Skin epidermis (tissue), 12 donors: ENCODE data around the gene CCDC92.

Experiments used
- H3K27ac ChIP-seq, 21 experiments: fragments of 200-600 bp; sonication (generic) in 11 of 21; one replicate each; pipeline ENCODE4 v1.5.0; 2020; ENCODE audit warnings: mild to moderate bottlenecking in 3 of 21, inconsistent platforms in 2 of 21, moderate library complexity in 2 of 21
- H3K4me3 ChIP-seq, 7 experiments: fragments of 200-600 bp; sonication (generic) in 2 of 7; one replicate each; pipeline ENCODE4 v1.5.0; 2020; ENCODE audit warnings: inconsistent platforms in 2 of 7, mild to moderate bottlenecking in 2 of 7, moderate library complexity in 1 of 7

CCDC92 gene

GRCh38 chr12:123896767-123897166 is 75.9 kb downstream of the CCDC92 start:
- H3K4me3 ChIP-seq = no peak overlapping the region
- peak overlapping the region in 2 of 21 experiments; percentile 16 to 40 for H3K27ac ChIP-seq

DNA sequence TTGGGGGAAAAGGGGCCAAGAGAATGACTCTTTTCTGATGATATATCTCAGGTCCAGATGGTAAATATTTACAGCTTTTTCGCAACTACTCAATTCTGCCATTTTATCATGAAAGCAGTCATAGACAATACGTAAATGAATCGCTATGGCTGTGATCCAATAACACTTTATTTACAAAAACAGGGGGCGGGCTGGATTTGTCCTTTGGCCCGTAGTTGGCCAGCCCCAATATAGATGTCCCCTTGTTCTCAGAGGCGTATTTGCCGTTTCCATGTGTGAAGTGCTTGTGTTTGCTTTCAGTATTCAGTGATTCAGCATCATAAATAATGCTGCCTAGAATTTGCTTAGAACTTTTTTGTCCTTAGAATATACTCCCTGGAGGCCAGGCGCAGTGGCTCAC is 77.2 kb downstream of the CCDC92 start:
- H3K4me3 ChIP-seq = no peak overlapping the region
- no peak overlapping the region for H3K27ac ChIP-seq

DNA sequence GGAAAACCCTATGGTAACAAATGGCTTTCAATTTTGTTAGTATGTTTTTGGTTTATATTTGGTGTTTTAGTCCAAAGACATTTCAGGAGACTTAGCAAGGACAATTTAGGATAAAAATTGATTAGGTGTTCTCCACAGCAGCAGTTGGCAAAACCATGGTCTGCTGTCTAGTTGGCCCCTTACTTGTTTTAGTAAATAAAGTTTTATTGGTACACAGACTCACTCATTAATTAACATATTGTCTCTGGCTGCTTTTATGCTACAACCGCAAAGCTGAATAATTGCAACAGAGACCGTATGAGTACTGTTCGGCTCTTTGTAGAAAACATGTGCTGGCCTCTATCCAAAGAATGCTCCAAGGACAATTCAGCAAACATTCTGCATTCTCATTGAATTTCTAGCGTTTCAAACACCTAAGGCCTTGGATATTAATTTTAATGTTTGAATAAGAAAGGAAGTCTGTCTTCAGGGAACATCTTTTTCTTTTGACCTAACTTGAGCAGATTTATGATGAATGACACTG is 77.7 kb downstream of the CCDC92 start:
- no peak overlapping the region for H3K27ac ChIP-seq

GRCh38 chr12:123893276-123893675 is 79.4 kb downstream of the CCDC92 start:
- H3K4me3 ChIP-seq = no peak overlapping the region
- H3K27ac ChIP-seq = no peak overlapping the region

More for the DNA sequence above, 77.7 kb downstream of the CCDC92 start:
- H3K4me3 ChIP-seq = no peak overlapping the region

- H3K4me3 ChIP-seq = no peak overlapping the region
- no peak overlapping the region for H3K27ac ChIP-seq
Measured at GRCh38 chr12:123892853-123893252, 79.8 kb downstream of the CCDC92 start.

DNA sequence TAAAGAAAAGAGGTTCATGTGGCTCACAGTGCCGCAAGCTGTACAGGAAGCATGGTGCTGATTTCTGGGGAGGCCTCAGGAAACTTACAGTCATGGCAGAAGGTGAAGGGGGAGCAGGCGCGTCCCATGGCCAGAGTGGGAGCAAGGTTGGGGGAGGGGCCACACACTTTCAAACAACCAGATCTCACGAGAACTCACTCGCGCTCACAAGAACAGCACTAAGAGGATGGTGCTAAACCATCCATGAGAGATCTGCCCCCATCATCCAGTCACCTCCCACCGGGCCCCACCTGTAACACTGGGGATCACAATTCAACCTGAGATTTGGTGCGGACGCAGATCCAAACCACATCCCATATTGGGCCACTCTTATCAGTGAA is 80.5 kb downstream of the CCDC92 start:
- no peak overlapping the region for H3K4me3 ChIP-seq
- H3K27ac ChIP-seq = no peak overlapping the region

DNA sequence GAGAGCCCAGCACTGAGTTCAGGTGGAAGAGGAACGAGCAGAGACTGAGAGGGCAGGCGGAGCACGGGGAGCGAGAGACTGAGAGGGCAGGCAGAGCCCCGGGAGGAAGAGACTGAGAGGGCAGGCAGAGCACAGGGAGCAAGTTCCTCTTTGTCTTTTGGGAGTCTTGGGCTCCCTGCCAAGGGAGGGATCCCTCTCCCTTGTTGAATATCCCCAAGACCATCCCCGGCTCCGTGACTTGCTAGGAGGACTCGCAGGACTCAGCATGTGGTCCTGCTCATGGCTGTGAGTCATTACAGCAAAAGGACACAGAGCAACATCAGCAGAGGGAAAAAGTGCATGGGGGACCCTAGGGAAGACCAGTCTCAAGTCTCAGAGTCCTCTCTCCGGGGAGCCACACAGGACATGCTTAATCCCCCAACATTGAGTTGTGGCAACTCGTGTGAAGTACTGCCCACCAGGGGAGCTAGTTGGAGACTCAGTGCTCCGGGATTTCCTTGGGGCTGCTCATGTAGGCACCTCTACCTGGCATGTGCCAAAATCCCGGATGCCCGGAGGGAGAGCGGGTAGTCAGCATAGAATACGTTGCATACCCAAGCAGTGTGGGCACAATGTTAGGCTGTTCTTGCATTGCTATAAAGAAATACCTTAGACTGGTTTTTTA is 81.0 kb downstream of the CCDC92 start:
- Histone ChIP-seq H3K27ac (no peak overlapping the region), H3K4me3 (no peak overlapping the region)

- H3K27ac ChIP-seq = no peak overlapping the region
- H3K4me3 ChIP-seq = no peak overlapping the region
Measured at GRCh38 chr12:123891011-123891410, 81.6 kb downstream of the CCDC92 start.

DNA sequence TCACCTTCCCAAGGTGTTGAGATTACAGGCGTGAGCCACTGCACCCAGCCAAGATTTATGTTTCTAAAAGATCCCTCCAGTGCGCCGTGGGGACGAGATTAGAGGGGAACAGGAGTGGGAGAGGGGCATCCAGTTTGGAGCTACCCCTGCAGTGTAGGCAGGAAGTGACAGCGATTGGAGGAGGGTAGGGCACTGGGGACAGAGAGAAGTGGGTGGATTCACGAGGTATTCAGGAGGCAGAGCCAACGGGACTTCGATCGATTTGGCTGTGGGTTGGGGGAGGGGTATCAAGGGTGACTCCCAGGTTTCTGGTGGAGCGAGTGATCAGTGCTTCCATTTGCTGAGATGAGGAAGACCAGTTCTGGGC is 82.1 kb downstream of the CCDC92 start:
- no peak overlapping the region for H3K4me3 ChIP-seq
- no peak overlapping the region for H3K27ac ChIP-seq

GRCh38 chr12:123889848-123890535 is 82.6 kb downstream of the CCDC92 start:
- H3K4me3 ChIP-seq = no peak overlapping the region
- no peak overlapping the region for H3K27ac ChIP-seq

DNA sequence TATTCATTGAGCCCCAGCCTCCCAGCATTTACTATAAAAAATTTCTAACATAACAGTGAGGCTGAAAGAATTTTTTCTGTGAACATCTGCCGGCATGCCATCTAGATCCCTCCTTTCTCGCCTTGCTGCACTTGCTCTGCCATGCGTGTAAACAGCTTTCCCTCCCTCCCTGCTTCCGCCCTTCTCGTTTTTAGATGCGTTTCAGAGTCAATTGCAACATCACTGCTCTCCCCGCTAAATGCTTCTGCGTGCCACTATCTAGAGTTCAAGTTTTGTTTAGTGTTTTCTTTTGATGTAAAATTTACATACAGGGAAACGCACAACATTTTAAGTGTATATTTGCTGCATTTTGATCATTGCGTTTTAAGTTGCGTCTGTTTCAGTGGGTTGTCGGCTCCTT is 83.6 kb downstream of the CCDC92 start:
- no peak overlapping the region for H3K4me3 ChIP-seq
- no peak overlapping the region for H3K27ac ChIP-seq

DNA sequence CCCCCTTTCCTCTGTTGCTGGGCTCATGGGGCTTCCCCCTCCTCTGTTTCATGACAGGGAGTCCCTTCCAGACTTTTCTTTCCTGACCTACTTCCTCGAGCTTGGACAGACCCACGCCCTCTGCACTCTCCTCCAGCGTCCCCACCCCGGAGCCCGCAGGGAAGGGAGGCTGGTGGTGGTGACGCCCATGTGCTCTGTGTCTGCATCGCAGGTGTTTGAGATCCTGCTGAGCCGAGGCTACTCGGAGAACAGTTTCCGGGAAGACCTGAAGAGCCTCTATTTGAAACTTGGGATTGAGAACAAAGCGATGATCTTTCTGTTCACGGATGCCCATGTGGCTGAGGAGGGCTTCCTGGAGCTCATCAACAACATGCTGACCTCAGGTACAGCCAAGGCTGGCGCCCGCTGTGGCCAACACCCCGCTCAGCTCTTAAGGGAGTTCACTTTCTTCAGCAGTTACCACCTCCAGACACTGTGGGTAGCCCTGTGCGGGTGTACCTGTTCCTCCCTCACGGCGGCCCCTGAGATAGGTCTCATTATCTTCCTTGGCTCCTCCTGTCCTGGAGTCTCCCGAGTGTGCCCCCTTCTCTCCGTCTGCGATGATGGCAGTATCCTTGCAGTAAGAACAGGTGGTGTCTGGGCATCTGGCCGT is 85.6 kb downstream of the CCDC92 start:
- H3K27ac ChIP-seq = no peak overlapping the region
- no peak overlapping the region for H3K4me3 ChIP-seq

DNA sequence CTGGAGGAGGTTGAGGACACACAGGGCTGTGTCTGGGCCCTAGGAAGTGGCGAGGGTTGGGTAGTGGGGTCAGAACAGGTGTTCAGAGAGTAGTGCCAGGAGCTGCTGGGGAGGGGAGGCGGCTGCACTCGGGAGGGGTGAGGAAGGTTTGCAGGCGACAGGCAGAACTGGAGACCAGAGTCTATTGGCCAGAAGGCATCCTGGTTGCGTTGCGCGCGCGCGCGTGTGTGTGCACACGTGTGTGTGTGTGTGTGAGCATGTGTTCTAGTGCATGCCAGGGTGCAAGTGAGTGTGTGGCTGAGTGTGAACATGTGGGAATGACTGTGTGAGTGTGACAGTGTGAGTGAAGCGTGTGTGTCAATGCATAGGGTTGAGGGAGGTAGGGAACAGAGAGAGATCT is 86.4 kb downstream of the CCDC92 start:
- Histone ChIP-seq H3K4me3 (no peak overlapping the region), H3K27ac (no peak overlapping the region)
